ENCODE data around the gene DGKQ.

Gene DGKQ

DNA sequence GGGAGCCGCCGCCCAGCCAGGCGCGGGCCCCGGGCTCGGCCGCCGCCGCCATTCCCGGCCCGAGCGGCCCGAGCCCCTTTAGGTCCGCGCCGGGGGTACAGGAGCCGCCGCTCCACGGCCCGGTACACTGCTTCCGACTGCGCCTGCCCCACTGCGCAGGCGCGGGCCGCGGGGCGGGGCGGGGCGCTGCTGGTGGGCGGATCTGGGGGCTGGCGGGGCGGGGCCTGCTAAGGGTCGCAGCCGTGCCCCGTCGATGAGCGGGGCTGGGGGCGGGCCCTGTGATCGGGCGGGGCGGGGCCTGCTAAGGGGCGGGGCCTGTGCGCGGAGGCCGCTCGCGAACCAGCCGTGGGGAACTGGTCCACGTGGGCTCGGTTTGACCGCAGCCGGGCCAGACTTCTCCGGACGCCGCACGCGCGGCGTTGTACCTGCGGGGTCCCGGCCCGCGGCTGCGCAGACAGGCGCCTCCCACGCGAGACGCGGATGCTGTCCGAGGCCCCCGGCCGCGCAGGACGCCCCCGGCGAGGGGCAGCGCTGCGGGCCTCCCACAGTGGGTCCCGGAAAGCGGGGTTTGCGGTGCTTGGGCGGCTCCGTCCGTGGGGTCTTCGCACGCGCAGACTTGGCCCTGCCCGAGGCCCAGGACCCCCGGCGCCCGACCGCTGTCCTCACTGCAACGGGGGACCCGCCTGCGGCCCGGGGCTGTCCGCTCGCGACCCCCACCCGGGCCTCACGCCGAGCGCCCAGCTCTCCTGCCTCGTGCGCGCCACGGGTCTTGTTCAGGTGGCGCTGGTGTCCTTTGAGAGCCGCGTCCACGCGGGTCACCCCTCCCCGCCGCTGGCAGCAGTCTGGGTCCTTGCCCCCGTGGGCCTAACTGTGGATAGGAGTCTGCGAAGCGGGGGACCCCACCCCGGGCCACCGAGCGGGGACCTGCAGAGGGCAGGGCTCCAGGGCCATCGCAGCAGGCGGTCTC lies at the start of gene DGKQ:
Gene DGKQ, minus strand, starts transcription at position 139 of the 967 bp plus-strand sequence. Its CDS starts 87 bp downstream, at position 52.
- DNase-seq, result no peak

DNA sequence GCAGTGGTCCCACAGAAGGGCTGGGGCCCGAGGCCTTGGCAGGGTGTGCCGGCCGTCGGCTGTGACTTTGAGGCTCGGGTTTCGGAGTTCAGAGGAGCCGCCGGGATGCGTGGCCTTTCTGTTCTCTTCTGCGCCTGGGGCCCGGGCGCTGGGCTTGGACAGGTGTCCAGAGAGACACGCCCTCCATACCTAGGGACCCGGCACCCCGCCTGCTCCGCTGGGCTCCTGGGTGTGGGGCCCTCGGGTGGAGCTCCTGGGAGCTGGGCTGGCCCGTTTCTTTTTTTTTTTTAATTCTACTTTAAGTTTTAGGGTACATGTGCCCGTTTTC lies 49.3 kb upstream of the DGKQ start:
- DNase-seq, result no peak

GRCh38 chr4:1022051-1022738 lies 48.8 kb upstream of the DGKQ start:
- no peak for DNase-seq

DNA sequence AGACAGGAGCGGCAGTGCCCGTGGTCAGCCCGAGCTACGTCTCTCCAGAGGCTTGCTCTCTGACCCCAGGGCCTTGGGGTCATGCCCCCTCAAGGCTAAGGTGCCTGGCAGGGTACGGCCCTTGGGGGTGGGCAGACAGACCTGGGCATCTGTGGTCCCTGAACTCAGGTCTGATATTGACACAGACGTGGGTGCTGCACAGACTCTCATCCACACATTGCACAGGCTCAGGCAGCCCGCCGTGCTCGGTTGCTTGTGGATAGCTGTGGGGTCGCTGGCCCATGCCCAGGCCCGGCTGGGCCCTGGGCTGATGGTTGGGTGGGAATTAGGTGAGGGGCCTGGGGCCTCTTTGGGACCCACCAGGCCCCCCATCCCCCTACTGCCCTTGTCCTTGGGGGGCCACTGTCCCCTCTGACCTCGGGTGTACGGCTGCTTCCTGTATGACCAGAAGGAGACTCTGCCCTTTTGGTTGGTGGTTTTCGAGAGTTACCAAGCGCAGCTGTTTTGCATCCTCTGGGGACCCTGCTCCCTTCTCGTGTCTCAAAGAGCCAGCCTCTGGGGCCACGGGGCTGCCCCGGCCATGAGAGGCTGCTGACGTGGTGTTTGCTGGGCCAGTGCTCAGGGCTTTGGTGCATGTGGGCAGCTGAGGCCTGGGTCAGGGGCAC lies 48.1 kb upstream of the DGKQ start:
- DNase-seq, result no peak

DNA sequence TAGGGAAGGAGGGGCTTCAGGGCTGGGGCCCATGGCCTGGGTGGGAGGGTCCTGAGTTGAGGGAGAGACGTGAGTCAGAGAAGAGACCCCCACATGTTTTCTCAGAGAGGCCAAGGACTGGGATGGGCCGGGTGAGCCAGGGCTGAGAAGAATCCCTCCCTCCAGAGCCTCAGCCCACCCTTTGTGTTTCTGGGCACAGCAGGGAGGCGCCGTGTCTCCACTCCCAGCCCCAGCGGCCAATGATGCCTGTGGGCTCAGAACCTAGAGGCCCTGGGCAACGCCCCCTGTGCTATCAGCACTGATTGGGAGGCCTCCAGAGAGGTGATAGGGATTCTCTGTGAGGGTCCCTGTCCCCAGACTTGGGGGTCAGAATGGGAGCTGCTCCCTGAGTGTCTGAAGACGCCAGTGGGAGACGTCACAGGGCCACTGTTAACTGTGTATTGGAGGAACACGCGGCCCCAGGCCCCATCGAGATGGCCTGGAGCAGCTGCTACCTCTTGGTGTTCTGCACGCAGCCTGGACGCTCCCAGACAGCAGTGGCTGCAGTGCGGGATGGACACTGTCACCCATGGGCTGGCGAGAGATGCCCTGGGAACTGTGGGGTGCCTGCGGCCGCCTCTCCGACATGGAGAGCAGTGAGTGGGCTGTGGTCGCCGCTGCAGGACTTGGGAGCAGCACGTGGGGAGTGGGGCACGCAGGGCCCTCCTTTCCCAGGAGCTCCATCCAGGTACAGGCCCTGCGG lies 46.5 kb upstream of the DGKQ start:
- no peak for DNase-seq

- DNase-seq, result no peak
Observed at GRCh38 chr4:1019320-1019719, 46.0 kb upstream of the DGKQ start.

GRCh38 chr4:1018147-1019020 lies 45.0 kb upstream of the DGKQ start:
- no peak for DNase-seq

DNA sequence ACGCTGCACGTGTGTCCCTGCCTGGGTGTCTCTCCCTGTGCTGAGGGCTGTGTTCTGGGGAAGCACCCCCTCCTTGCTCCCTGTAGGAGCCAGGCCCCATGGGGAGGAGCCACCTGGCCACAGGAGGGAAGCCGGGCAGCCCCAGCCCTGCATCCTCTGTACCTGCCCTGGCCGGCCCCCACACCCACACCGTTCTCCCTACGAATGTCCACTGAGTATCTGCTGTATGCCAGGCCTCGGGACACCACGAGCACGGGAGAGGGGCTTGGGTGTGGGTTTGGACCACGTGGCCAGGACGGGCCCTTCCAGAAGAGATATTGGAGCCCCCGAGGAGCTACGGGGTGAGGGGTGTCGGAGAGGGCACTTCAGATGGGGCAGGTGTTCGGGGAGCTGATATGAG lies 44.3 kb upstream of the DGKQ start:
- no peak for DNase-seq

GRCh38 chr4:1017211-1017610 lies 43.8 kb upstream of the DGKQ start:
- no peak for DNase-seq

DNA sequence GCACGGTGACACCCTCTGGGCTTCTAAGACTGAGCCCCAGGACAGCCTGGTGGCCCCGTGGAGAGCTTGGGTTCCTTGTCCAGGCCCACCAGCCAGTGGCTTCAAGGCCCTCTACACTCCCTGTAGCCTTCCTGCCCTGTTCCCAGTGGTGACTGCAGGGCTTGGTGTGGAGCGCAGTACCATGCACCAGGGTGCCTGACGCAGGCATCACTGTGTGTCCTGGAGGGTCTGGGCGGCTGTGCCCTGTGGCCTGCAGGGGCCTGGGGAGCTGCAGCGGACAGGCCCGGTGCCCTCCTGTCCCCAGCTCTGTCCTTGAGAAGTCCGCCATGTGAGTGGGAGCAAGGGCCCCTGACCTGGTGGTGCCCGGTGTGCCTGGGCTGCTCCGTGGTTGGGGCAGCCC lies 42.4 kb upstream of the DGKQ start:
- DNase-seq, result no peak

GRCh38 chr4:1015179-1015578 lies 41.8 kb upstream of the DGKQ start:
- DNase-seq, result no peak

GRCh38 chr4:1014291-1015167 lies 41.2 kb upstream of the DGKQ start:
- DNase-seq, result no peak

- no peak for DNase-seq
Observed at GRCh38 chr4:1013225-1014073, 40.1 kb upstream of the DGKQ start.

DNA sequence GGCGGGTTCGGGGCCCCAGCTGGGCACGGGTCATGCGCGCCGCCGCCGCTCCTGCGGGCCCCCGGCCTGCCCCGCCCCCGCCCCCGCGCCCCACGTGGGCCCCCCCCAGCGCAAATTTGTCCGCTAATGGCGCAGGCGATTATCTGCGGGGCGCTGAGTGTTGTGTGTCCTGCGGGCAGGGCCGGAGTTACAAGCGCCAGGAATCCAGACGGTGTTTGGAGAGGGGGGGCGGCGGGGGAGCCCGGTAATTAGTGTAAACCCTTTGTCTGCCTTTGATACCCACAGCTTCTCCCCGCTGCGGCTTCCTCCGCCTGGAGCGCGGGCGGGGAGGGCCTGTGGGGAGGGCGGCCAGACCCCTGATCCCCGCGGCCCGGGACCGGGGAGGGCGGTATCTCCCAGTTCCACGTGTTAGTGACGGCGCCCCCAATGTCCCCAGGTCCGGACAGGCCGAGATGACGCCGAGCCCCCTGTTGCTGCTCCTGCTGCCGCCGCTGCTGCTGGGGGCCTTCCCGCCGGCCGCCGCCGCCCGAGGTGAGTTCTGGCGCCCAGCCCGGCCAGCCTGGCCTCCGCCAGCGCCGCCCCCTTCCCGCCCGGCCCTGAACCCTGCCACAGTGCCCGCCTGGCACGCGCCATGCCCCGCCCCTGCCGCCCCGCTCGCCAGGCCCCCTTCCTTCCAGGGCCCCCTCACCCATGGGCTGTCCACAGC lies 38.8 kb upstream of the DGKQ start:
- no peak for DNase-seq

GRCh38 chr4:1011666-1012033 lies 38.3 kb upstream of the DGKQ start:
- DNase-seq, result no peak

- DNase-seq, result no peak
Observed at GRCh38 chr4:1011022-1011665, 37.8 kb upstream of the DGKQ start, which contains the start of gene FGFRL1. TSS of gene FGFRL1 (plus strand) at chr4:1011626. CDS start at chr4:1012486, 860 bp downstream.

GRCh38 chr4:1010395-1011021 lies 37.1 kb upstream of the DGKQ start:
- no peak for DNase-seq

Measured in NCI-H446 treated with DMSO at 0.1 percent for 48 hours (cell line).